Measurements from ENCODE around the gene FEZ2.

- TF ChIP-seq CTCF (IDR thresholded peaks at IDR 0.05) = no peak
- TF ChIP-seq POLR2A (IDR thresholded peaks at IDR 0.05) = no peak
Measured at GRCh38 chr2:36597003-36597531, 901 bp downstream of the FEZ2 start.

Measured in thyroid gland (tissue), 4 donors.